BJ (cell line): ENCODE results near the gene CINP. TPM values are rescaled to one million over a fixed set of nuclear protein-coding genes. Genes with fewer than 3 reads are reported as not detected.

Source experiments
- CTCF ChIA-PET: fragments of 350-600 bp; formaldehyde crosslinking; extraction: SDS; loops from one replicate; lab custom pipeline; 2021; ENCODE audit warnings: antibody characterized with exemption, inconsistent platforms; lab: Yijun Ruan, JAX
- POLR2A ChIA-PET: fragments of 300-600 bp; sonication (Branson Sonifier 250); formaldehyde crosslinking; extraction: SDS; loops from one replicate; lab custom pipeline; 2021; ENCODE audit warnings: antibody characterized with exemption; lab: Charles Lee
- DNase-seq: peaks from one replicate; pipeline ENCODE4 v3.0.0-alpha.2; 2011; ENCODE audit warnings: low read depth
- H3K27me3 ChIP-seq: 2 replicates; pipeline ENCODE4 v1.6.0; 2011; ENCODE audit warnings: low read length; ENCODE audit not compliant: control insufficient read depth, insufficient read depth
- H3K36me3 ChIP-seq: 2 replicates; pipeline ENCODE4 v1.5.1; 2011; ENCODE audit warnings: low read length; ENCODE audit not compliant: control insufficient read depth, insufficient read depth
- H3K4me3 ChIP-seq: 2 replicates; pipeline ENCODE4 v1.5.1; 2011; ENCODE audit warnings: low read depth, mild to moderate bottlenecking, control low read depth, low read length
- polyA plus RNA-seq: library from polyadenylated mRNA; depleted of rRNA; stranded (reverse); fragments of >200 nt; gene quantifications from 2 replicates; pipeline ENCODE4 v1.2.3, GENCODE V29; 2011
- TF ChIP-seq, protein P1 (sequence below): IDR thresholded peaks from 2 replicates; pipeline ENCODE4 v1.5.1; 2011; ENCODE audit warnings: low read depth, mild to moderate bottlenecking, control low read depth, inconsistent platforms, low read length, moderate library complexity; ENCODE audit not compliant: insufficient read depth

The CINP gene
- polyA plus RNA-seq, 1 experiment: 49.1 TPM

DNA sequence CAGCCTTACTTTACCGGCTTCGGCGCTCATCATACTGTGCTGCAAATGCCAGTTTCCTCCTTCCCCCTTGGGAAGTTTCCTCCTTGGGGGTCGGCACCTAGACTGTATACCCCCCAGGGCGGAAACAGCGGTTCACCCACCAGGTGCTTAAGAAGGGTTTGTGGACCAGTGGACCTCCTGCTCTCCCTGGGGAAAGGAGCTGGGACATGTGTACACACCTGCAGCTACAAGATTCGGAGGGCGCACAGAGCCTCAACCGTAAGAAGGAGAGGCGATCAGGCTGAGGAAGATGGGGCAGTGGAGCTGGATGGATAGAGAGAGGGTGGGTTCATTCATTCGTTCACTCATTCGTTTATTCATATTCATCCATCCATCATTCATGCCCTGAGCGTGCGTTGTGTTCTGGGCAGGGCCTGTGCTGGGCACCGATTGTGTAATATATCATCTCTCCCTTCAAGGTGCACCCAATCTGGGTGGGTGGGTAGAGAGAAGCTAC is 43.9 kb downstream of the CINP start:
- TF ChIP-seq, protein P1, sequence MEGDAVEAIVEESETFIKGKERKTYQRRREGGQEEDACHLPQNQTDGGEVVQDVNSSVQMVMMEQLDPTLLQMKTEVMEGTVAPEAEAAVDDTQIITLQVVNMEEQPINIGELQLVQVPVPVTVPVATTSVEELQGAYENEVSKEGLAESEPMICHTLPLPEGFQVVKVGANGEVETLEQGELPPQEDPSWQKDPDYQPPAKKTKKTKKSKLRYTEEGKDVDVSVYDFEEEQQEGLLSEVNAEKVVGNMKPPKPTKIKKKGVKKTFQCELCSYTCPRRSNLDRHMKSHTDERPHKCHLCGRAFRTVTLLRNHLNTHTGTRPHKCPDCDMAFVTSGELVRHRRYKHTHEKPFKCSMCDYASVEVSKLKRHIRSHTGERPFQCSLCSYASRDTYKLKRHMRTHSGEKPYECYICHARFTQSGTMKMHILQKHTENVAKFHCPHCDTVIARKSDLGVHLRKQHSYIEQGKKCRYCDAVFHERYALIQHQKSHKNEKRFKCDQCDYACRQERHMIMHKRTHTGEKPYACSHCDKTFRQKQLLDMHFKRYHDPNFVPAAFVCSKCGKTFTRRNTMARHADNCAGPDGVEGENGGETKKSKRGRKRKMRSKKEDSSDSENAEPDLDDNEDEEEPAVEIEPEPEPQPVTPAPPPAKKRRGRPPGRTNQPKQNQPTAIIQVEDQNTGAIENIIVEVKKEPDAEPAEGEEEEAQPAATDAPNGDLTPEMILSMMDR: no peak
- DNase-seq: no peak
- Histone ChIP-seq H3K27me3 (no peaks in the 10 kb centered on the region), H3K36me3 (no peaks in the 10 kb centered on the region), H3K4me3 (peak overlapping the region; percentile 65)
- CTCF ChIA-PET: interaction anchor here (1.1 kb wide), 1 partner anchor 197 kb away, joined by 3 read pairs; no protein-coding TSS in a partner anchor
- POLR2A ChIA-PET: no interaction called here

DNA sequence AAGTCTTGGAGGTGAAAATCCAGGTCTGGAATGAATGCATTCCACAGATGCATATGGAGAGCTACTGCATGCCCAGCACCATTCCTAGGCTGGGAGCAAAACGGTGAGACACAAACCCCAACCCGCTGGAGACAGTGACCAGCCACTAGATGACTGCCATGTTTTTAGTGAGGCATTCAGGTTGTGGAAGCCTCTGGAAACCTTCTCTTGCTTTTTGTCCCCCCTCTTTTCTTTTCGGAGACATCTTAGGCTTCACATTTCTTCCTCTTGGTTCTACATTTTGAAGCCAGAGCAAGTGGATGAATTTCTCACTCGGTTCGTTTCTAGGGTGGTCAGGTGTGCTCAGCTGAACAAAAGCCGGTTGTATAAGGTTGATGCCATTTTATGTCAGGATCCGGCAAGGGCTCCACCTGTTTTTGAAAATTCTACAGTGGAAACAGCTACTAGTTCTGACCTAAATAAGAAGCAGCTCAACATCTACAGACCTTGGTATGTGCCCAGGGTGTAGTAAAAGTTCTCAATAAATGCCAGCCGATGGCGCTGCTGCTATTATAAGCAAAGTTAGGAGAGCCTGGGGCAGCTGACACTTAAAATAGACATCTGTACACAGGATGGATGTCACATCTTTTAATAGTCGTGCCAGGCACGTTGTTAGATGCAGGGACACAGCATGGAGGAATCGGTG is 45.0 kb downstream of the CINP start:
- no peak for DNase-seq
- peak overlapping the region; percentile 45 for H3K4me3 ChIP-seq
- no peaks in the 10 kb centered on the region for H3K36me3 ChIP-seq
- TF ChIP-seq, protein P1: no peak
- POLR2A ChIA-PET: no interaction called here
- H3K27me3 ChIP-seq: no peaks in the 10 kb centered on the region
- CTCF ChIA-PET: interaction anchor here (0.6 to 2.4 kb wide), 6 partner anchors 11 to 356 kb away, joined by 3 to 8 read pairs (median 4); no protein-coding TSS in a partner anchor

DNA sequence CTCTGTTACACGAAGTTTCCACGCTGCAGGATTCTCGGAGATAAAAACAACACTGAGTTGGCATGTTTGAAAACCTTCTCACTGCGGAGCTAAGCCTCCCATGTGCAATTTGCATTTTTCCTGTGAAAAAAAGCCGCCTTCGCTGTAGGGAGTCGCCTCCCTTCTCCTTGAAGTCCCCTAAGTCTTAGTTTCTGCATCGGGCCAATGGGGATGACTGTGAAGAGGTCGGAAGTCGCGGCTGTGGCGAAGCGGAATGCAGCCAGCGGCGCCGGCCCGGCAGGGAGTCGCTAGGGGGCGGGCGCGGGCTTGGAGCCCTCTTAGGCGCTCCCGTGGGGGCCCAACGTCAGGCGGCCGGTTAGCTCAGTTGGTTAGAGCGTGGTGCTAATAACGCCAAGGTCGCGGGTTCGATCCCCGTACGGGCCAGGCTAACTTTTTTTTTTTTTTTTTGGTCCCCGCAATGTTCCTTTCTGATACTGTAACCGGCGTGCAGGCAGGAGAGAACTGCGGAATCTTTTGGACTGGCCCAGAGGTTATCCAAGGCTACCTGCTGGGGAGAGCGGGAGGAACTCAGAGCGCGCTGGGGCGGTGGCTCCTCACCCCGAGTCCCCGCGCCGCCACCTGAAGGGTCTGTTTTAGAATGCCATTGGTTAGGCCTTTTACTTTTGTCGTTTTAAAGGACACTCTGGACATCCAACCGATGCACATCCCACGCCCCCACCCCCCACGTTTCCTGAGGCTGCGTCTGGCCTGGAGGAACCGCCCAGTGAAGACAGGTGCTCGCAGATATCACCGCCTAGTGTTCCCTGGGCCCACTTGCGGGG is 45.7 kb downstream of the CINP start:
- no peaks in the 10 kb centered on the region for H3K36me3 ChIP-seq
- TF ChIP-seq, protein P1: peak; percentile 88
- ChIA-PET CTCF (interaction anchor here (0.6 to 2.4 kb wide), 12 partner anchors 10 to 579 kb away, joined by 3 to 8 read pairs (median 3); no protein-coding TSS in a partner anchor), POLR2A (interaction anchor here (0.6 kb wide), 1 partner anchor 52 kb away, joined by 3 read pairs; no protein-coding TSS in a partner anchor)
- H3K4me3 ChIP-seq: peak overlapping the region; percentile 45
- no peaks in the 10 kb centered on the region for H3K27me3 ChIP-seq
- peak; percentile 59 for DNase-seq

DNA sequence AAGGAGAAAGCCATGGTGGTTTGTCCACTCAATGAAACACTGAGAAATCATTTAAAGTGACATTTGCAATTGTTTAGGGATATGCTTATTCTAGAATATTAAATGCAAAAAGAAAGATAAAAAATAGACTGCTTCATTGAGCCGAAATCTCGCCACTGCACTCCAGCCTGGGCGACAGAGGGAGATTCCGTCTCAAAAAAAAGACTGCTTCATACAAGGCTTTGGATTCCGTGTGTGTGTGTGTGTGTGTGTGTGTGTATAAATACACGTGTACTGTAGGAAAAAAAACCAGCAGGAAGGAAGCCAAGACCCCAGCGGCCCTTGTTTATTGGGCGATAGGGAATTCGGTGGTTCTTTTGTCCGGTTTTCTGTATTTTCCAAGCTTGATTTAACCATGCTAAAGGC is 46.4 kb downstream of the CINP start:
- ChIA-PET CTCF (interaction anchor here (0.6 to 3.3 kb wide), 11 partner anchors 9 to 579 kb away, joined by 3 to 25 read pairs (median 4); partner anchors contain the start of gene MOK), POLR2A (interaction anchor here (0.6 kb wide), 1 partner anchor 51 kb away, joined by 3 read pairs; no protein-coding TSS in a partner anchor)
- TF ChIP-seq, protein P1: no peak
- peak; percentile 11 for DNase-seq
- no peaks in the 10 kb centered on the region for H3K27me3 ChIP-seq
- H3K36me3 ChIP-seq: no peaks in the 10 kb centered on the region
- H3K4me3 ChIP-seq: peak overlapping the region; percentile 23
